Measurements from ENCODE around the gene MEG3.

GRCh38 chr14:100800041-100800440 lies 25.9 kb upstream of the MEG3 start:
- no peak for TF ChIP-seq CTCF (IDR thresholded peaks at IDR 0.05; ENCODE audit: insufficient read depth, low read length, poor library complexity, severe bottlenecking)
- TF ChIP-seq EZH2phosphoT487 (conservative IDR thresholded peaks at IDR 0.05; ENCODE audit: low read length): no peak
